Common myeloid progenitor, CD34-positive (primary cell): ENCODE data around the gene LYSMD3.

Source experiments
- CTCF ChIA-PET: fragments of 350-600 bp; sonication (Branson Sonifier 250); formaldehyde crosslinking; loops from one replicate; lab custom pipeline; 2021; ENCODE audit warnings: antibody characterized with exemption; lab: Charles Lee
- POLR2A ChIA-PET: fragments of 350-600 bp; sonication (Branson Sonifier 250); formaldehyde crosslinking; loops from one replicate; lab custom pipeline; 2021; ENCODE audit warnings: antibody characterized with exemption; lab: Charles Lee
- DNase-seq, 3 donors: peaks; one replicate each; pipeline versions ENCODE4 v3.0.0 to v3.0.0-alpha.2; 2013
- H3K27ac ChIP-seq, 2 experiments: 1 replicate in 1 of 2; 2 replicates in 1 of 2; pipeline ENCODE4 v1.7.0; 2013; ENCODE audit warnings: inconsistent platforms in 2 of 2, low read length in 2 of 2, mild to moderate bottlenecking in 2 of 2, low read depth in 1 of 2, moderate library complexity in 1 of 2; ENCODE audit not compliant: severe bottlenecking in 2 of 2, insufficient read depth in 1 of 2, poor library complexity in 1 of 2
- H3K27me3 ChIP-seq, 5 experiments: replicated peaks in 2 of 5; 1 replicate in 3 of 5; 2 replicates in 2 of 5; pipeline versions ENCODE4 v1.6.1 to v1.7.0; 2013; ENCODE audit warnings: low read length in 4 of 5, mild to moderate bottlenecking in 2 of 5, moderate library complexity in 2 of 5, inconsistent platforms in 1 of 5; ENCODE audit not compliant: insufficient read depth in 5 of 5, control insufficient read depth in 4 of 5
- H3K36me3 ChIP-seq, 4 experiments: 1 replicate in 2 of 4; 2 replicates in 2 of 4; pipeline versions ENCODE4 v1.6.1 to v1.7.0; 2013; ENCODE audit warnings: low read length in 3 of 4, control low read depth in 1 of 4, mild to moderate bottlenecking in 1 of 4; ENCODE audit not compliant: control insufficient read depth in 4 of 4, insufficient read depth in 4 of 4
- H3K4me1 ChIP-seq, 4 experiments: 1 replicate in 3 of 4; 2 replicates in 1 of 4; pipeline versions ENCODE4 v1.6.1 to v1.7.1; 2013; ENCODE audit warnings: low read length in 3 of 4, mild to moderate bottlenecking in 3 of 4, control low read depth in 1 of 4, inconsistent platforms in 1 of 4, moderate library complexity in 1 of 4; ENCODE audit not compliant: control insufficient read depth in 4 of 4, insufficient read depth in 4 of 4; ENCODE audit errors: control extremely low read depth in 1 of 4
- H3K4me3 ChIP-seq, 7 experiments: 1 replicate in 4 of 7; 2 replicates in 3 of 7; pipeline versions ENCODE4 v1.5.1 to v1.7.0; 2013; ENCODE audit warnings: mild to moderate bottlenecking in 7 of 7, low read length in 6 of 7, moderate library complexity in 6 of 7, inconsistent platforms in 2 of 7, low read depth in 2 of 7, control low read depth in 1 of 7; ENCODE audit not compliant: insufficient read depth in 4 of 7, control insufficient read depth in 1 of 7; ENCODE audit errors: extremely low read depth in 1 of 7
- H3K9me3 ChIP-seq, 5 experiments: 1 replicate in 4 of 5; 2 replicates in 1 of 5; pipeline versions ENCODE4 v1.6.1 to v1.7.1; 2013; ENCODE audit warnings: low read length in 4 of 5, mild to moderate bottlenecking in 2 of 5, inconsistent platforms in 1 of 5, low read depth in 1 of 5, moderate library complexity in 1 of 5; ENCODE audit not compliant: control insufficient read depth in 4 of 5, insufficient read depth in 2 of 5; ENCODE audit errors: control extremely low read depth in 1 of 5
- WGBS: methylation state at CpG from one replicate; pipeline ENCODE4 v1.1.5; 2013; ENCODE audit not compliant: insufficient coverage; 5-methylcytosine and 5-hydroxymethylcytosine counted together

LYSMD3 gene

GRCh38 chr5:90557391-90557790 lies 28.0 kb upstream of the LYSMD3 start:
- Histone ChIP-seq H3K4me3 (no peak overlapping the region), H3K4me1 (peaks cover 0 to 17% (median 14%) of the 10 kb centered on the region in 4 experiments), H3K36me3 (no peaks in the 10 kb centered on the region), H3K27ac (no peak overlapping the region), H3K9me3 (no peaks in the 10 kb centered on the region), H3K27me3 (peaks cover 11 to 78% (median 28%) of the 10 kb centered on the region in 5 experiments)
- peak in 2 of 3 donors; percentile 31 to 33 for DNase-seq
- POLR2A ChIA-PET, result interaction anchor here (0.5 to 0.6 kb wide), 2 partner anchors 11 to 25 kb away, joined by 3 read pairs; no protein-coding TSS in a partner anchor
- WGBS, result 33% methylated on average over 6 of the region's 9 CpGs
- CTCF ChIA-PET, result no interaction called here

GRCh38 chr5:90555666-90556065 lies 26.3 kb upstream of the LYSMD3 start:
- Histone ChIP-seq H3K4me1 (peaks cover 0 to 28% (median 18%) of the 10 kb centered on the region in 4 experiments), H3K36me3 (no peaks in the 10 kb centered on the region), H3K27me3 (peaks cover 11 to 66% (median 26%) of the 10 kb centered on the region in 5 experiments), H3K9me3 (no peaks in the 10 kb centered on the region), H3K27ac (no peak overlapping the region), H3K4me3 (no peak overlapping the region)
- ChIA-PET CTCF (interaction anchor here (2.4 kb wide), 1 partner anchor 14 kb away, joined by 6 read pairs; no protein-coding TSS in a partner anchor), POLR2A (no interaction called here)
- DNase-seq, result no peak

GRCh38 chr5:90554358-90555006 lies 25.1 kb upstream of the LYSMD3 start:
- WGBS, result 95% methylated on average over 2 of the region's 4 CpGs

GRCh38 chr5:90553711-90554110 lies 24.3 kb upstream of the LYSMD3 start:
- no peak overlapping the region for H3K4me3 ChIP-seq
- peaks cover 11 to 47% (median 19%) of the 10 kb centered on the region in 5 experiments for H3K27me3 ChIP-seq
- no peak for DNase-seq
- H3K9me3 ChIP-seq, result no peaks in the 10 kb centered on the region
- H3K36me3 ChIP-seq, result no peaks in the 10 kb centered on the region
- H3K4me1 ChIP-seq, result peaks cover 0 to 30% (median 14%) of the 10 kb centered on the region in 4 experiments
- no peak overlapping the region for H3K27ac ChIP-seq
- POLR2A ChIA-PET, result no interaction called here
- CTCF ChIA-PET, result interaction anchor here (2.6 kb wide), 1 partner anchor 10 kb away, joined by 8 read pairs; no protein-coding TSS in a partner anchor

More at GRCh38 chr5:90554358-90555006, 25.1 kb upstream of the LYSMD3 start:
- H3K4me1 ChIP-seq, result peaks cover 0 to 35% (median 19%) of the 10 kb centered on the region in 4 experiments
- no peak overlapping the region for H3K27ac ChIP-seq
- no peak for DNase-seq
- no peak overlapping the region for H3K4me3 ChIP-seq
- ChIA-PET CTCF (interaction anchor here (2.4 to 2.6 kb wide), 2 partner anchors 9 to 13 kb away, joined by 6 to 8 read pairs; no protein-coding TSS in a partner anchor), POLR2A (no interaction called here)
- H3K27me3 ChIP-seq, result peaks cover 11 to 55% (median 21%) of the 10 kb centered on the region in 5 experiments
- H3K36me3 ChIP-seq, result no peaks in the 10 kb centered on the region
- no peaks in the 10 kb centered on the region for H3K9me3 ChIP-seq

- CTCF ChIA-PET, result interaction anchor here (1.1 to 1.7 kb wide), 3 partner anchors 9 to 23 kb away, joined by 3 to 4 read pairs (median 3); no protein-coding TSS in a partner anchor
- POLR2A ChIA-PET, result no interaction called here
- DNase-seq, result peak in 2 of 3 donors; percentile 36 to 45
- no peaks in the 10 kb centered on the region for H3K9me3 ChIP-seq
- peaks cover 0 to 24% (median 4%) of the 10 kb centered on the region in 5 experiments for H3K27me3 ChIP-seq
- no peak overlapping the region for H3K27ac ChIP-seq
- WGBS, result 79% methylated on average over 4 of the region's 5 CpGs
- H3K4me3 ChIP-seq, result no peak overlapping the region
- H3K4me1 ChIP-seq, result peaks cover 0 to 18% (median 6%) of the 10 kb centered on the region in 4 experiments
- no peaks in the 10 kb centered on the region for H3K36me3 ChIP-seq
These were observed 22.0 kb upstream of the LYSMD3 start for GRCh38 chr5:90551376-90551775.

GRCh38 chr5:90550963-90551362 lies 21.6 kb upstream of the LYSMD3 start:
- DNase-seq, result peak in 2 of 3 donors; percentile 21 to 45
- Histone ChIP-seq H3K4me3 (no peak overlapping the region), H3K9me3 (no peaks in the 10 kb centered on the region), H3K27me3 (peaks cover 0 to 20% (median 2%) of the 10 kb centered on the region in 5 experiments), H3K27ac (no peak overlapping the region), H3K4me1 (peaks cover 0 to 18% (median 6%) of the 10 kb centered on the region in 4 experiments), H3K36me3 (no peaks in the 10 kb centered on the region)
- CTCF ChIA-PET, result interaction anchor here (0.6 to 1.7 kb wide), 4 partner anchors 9 to 63 kb away, joined by 3 to 4 read pairs (median 3); no protein-coding TSS in a partner anchor
- POLR2A ChIA-PET, result no interaction called here
- 64% methylated on average over 2 of the region's 3 CpGs for whole genome bisulfite sequencing
